Stimulated activated CD8-positive, alpha-beta memory T cell treated with anti-CD3 and anti-CD28 coated beads, Interleukin-7, amount 100 ng/mL, for 1 hour (primary cell): Measurements from ENCODE around the gene GXYLT2.
"Not testable (repeated sequence)": the region's sequence is repeated elsewhere in the genome, so short reads cannot be mapped to it uniquely, and the experiment has no call there.

ENCODE experiments used
- DNase-seq, 2 donors: peaks; one replicate each; pipeline ENCODE4 v3.0.0-alpha.2; 2020; ENCODE audit warnings: low read depth in 2 of 2

GXYLT2 gene

GRCh38 chr3:72892081-72892775 is 4.4 kb downstream of the GXYLT2 start:
- DNase-seq = no peak

DNA sequence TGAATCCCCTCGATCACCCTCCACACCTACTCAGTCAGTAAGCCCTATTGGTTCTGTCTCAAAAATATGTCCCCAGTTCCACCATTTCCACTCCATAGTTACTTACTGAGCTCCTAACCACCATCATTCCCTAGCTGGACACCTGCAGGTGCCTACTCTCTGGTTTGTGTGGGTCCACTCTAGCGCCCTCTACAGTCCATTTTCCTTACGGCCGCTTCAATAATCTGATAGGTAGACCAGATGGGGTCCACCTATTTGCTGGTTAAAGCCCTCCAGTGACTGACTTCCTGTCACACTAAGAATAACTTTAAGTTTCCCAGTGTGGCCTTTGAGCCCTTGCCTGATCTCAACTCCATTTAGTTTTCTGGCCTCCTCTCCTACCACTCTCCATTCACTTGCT is 5.0 kb downstream of the GXYLT2 start:
- DNase-seq = no peak

- no peak for DNase-seq
Observed at GRCh38 chr3:72894976-72895552, 7.2 kb downstream of the GXYLT2 start.

- no peak for DNase-seq
Observed at GRCh38 chr3:72896996-72897757, 9.3 kb downstream of the GXYLT2 start.

DNA sequence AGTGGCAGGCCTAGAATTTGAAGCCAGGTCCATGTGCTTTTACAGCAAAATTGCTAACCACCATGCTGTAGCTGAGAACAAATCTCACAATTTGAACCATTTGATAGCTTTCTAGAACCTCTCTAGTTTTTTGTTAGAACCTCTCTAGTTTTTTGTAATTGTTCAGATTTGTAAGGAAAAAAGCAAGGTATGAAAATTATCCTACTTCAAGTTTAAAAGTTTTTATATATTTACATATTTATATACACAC is 9.8 kb downstream of the GXYLT2 start:
- DNase-seq = no peak

GRCh38 chr3:72899349-72899765 is 11.5 kb downstream of the GXYLT2 start:
- no peak for DNase-seq

DNA sequence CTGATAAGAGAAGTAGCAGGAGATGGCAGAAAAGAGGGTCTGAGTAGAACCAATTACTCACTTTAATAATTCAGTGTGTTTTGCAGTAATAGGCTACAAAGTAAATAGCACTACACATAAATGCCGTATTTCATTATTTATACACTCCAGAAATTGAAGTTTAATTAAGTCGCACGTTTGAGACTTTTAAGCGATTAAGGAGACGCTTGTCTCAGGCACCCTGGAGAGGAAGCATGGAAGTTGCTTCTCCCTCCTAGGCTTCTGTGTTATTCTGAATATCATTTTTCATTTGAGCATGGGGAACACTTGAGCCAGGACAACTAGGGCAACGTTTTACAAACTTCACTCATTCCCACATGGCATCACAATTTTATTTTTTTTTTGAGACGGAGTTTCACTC is 12.2 kb downstream of the GXYLT2 start:
- DNase-seq = no peak

GRCh38 chr3:72901840-72902239 is 14.0 kb downstream of the GXYLT2 start:
- DNase-seq = no peak

GRCh38 chr3:72903004-72903403 is 15.2 kb downstream of the GXYLT2 start:
- DNase-seq = no peak

- no peak for DNase-seq
Observed at GRCh38 chr3:72904163-72904562, 16.3 kb downstream of the GXYLT2 start.

GRCh38 chr3:72906154-72906553 is 18.3 kb downstream of the GXYLT2 start:
- DNase-seq = no peak

DNA sequence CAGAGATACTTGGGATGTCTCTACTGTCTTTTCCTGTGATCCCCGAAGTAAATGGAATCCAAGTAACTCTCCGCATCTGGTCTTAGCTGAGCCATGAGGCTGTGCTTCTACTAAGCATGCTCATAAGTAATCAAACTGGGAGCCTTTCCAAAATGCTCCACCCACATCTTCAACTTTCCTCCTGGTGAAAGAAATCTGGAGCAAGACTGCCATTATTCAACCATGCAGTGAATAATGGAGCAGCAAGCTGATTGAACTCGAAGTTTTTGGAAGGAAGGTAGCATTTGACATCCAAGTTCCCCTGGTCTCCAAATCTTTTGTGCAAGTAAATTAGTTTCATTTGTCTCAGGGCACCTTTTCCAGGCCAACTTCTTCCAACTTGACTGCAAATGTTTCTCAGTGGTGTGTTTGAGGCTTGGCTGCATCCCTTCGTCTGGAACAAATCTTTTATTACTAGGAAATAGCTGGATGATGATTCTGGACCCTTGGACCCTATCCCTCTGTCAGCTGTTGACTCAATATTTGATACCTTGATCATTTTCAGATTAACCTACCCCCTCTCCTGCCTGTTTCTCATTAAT is 19.4 kb downstream of the GXYLT2 start:
- DNase-seq = no peak

- no peak for DNase-seq
Observed at GRCh38 chr3:72907731-72908620, 20.1 kb downstream of the GXYLT2 start.

DNA sequence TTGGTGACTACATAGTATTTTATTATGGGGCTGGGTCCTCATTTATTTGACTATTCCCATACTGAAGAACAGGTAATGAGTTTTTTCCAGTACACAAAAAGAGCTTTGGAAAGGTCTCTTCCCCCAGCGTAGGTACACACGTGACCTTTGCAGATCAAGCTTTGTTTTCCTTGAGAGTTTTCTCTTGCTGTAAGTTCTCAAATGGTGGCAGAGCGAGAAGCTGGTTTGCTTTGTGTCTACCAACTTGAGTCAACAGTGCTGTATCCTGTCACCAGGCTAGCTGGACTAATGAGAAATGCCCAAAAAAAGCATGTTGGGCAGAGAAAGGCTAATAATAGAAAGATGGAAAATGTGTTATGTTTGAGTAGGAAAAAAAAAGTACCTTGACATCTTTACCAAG is 21.7 kb downstream of the GXYLT2 start:
- DNase-seq = no peak

DNA sequence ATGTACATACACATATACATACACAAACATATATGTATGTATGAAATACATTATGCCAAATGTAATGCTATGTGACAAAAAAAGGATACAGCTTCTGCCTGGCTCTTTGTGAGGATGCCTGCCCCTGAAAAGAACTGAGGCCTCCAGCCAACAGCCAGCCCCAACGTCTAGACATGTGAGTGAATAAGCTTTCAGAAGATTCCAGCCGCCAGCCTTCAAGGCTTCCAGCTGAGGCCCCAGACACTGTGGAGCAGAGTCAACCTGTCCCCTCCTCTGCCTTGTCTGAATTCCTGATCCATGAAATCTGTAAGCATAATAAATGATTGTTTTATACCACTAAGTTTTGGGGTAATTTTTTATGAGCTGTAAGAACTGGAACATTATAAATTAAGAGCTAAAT is 24.7 kb downstream of the GXYLT2 start:
- no peak for DNase-seq

- DNase-seq = no peak
Observed at GRCh38 chr3:72914383-72914782, 26.5 kb downstream of the GXYLT2 start.

- no peak for DNase-seq
Observed at GRCh38 chr3:72916250-72916649, 28.4 kb downstream of the GXYLT2 start.

GRCh38 chr3:72919520-72919919 is 31.7 kb downstream of the GXYLT2 start:
- DNase-seq = no peak

GRCh38 chr3:72924055-72924454 is 36.2 kb downstream of the GXYLT2 start:
- DNase-seq = no peak

DNA sequence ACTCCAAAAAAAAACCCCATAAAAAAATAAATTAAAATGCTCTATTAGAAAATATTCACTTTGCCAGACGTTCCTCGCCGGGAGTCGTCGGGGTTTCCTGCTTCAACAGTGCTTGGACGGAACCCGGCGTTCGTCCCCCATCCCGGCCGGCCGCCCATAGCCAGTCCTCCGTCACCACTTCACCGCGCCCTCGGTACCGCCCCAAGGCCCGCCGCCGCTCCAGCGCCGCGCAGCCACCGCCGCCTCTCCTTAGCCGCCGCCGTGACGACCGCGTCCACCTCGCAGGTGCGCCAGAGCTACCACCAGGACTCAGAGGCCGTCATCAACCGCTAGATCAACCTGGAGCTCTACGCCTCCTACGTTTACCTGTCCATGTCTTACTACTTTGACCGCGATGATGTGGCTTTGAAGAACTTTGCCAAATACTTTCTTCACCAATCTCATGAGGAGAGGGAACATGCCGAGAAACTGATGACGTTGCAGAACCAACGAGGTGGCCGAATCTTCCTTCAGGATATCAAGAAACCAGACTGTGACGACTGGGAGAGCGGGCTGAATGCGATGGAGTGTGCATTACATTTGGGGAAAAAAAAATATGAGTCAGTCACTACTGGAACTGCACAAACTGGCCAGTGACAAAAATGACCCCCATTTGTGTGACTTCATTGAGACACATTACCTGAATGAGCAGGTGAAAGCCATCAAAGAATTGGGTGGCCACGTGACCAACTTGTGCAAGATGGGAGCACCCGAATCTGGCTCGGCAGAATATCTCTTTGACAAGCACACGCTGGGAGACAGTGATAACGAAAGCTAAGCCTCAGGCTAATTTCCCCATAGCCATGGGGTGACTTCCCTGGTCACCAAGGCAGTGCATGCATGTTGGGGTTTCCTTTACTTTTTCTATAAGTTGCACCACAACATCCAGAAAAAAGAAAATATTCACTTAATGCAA is 41.2 kb downstream of the GXYLT2 start:
- not testable (repeated sequence) for DNase-seq

DNA sequence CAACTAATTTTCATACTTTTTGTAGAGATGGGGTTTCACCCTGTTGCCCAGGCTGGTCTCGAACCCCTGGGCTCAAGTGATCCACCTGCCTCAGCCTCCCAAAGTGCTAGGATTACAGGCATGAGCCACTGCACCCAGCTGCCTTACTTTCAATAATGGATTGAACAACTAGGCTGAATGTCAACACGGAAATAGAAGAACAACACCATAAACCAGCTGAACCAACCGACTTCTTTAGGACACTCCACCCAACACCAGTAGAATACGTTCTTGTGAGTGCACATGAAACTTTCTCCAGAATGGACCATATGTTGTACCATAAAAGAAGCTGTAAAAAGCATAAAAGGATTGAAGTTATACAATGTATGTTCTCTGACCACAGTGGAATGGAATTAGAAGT is 42.9 kb downstream of the GXYLT2 start:
- DNase-seq = no peak
